SH-SY5Y (cell line): ENCODE measurements around the gene LPGAT1.

Source experiments
- GATA2 ChIP-seq: IDR thresholded peaks from 2 replicates; pipeline ENCODE4 v1.6.1; 2011; ENCODE audit warnings: mild to moderate bottlenecking, low read depth, low read length
- GATA3 ChIP-seq: IDR thresholded peaks from 2 replicates; pipeline ENCODE4 v1.6.1; 2011; ENCODE audit warnings: low read depth, mild to moderate bottlenecking, low read length, moderate library complexity

LPGAT1 gene

DNA sequence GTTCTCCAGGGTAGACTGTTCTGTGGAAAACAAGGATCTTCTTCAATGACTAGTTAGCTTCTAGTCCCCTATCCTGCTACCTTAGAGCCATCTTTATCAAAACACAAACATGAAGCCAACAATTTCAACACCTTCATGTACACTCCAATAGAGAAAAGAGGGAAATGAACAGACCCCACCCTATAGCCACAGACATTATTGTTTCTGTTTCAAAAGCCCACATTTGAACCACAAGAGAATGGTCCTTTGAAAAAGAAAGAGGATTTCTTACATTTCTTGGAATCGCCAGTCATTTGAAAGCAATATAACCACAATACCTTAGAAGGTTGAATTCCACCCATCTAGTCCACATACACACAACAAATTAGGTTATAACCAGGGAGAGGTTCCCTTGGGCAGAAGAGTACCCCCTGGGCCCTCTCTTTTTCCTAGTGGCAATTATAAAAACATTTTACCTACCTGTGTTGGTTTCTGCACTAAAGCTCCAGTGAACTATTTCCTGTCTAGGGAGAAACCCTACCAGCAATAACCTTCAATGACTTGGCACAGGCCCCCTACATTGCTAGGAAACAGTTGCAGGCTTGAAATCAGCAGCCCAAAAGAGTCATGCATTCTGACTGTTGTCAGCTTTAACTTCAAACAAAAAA is 2.7 kb upstream of the LPGAT1 start:
- TF ChIP-seq GATA3: no peak
- no peak for TF ChIP-seq GATA2

DNA sequence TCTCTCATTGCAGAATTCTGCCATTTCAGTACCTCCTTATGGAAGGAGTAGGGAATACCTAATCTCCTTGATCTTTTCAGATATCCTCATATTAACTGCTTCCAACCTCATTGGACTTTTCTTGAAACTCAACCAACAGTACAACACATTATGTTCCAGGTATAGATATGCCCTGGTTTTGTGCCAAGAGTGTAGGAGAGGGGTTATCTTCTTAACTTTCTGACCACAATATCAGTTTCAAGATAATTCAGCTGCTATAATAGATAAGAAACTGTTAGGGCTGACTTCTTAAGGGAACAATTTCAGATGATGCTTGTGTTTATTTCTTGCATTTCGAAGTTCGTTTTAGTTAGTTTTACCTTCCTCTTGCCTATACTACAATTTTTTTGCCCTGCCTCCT is 2.1 kb upstream of the LPGAT1 start:
- TF ChIP-seq GATA3 (no peak; the same call in 1 of the 2 replicates), GATA2 (no peak)

DNA sequence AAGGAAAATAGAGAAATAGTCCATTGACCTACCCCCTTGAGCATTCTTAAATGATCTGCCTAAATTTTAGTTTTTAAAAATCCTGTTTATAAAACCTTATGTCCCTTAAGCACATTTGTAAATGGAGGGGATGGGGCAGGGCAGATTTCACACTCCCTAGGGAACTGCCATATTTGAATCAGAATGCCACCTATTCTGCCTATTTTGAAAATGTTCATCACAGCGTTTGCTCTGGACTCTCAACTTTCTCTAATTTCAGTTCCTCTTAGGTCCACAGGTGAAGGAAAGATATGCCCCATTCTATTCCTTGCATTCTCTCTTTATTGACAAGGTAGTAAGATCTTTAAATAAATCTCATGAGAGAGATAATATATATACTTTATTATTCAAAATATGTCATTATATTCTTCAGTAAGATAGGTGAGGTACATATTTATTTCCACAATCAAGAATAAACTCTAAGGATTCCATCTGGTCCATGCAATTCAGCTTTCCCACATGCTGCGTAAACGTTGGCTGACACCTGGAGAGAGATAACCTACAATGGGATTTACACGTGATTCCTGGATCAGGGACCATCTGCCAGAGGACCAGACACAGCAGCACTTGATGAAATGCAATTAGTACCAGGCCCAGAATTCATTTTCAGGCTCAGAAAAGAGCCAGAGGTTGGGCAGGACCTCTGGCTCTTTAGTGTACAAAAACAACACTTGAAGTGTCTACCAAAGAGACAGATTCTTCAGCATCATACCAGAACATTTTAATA is 1.2 kb upstream of the LPGAT1 start:
- no peak for TF ChIP-seq GATA3
- peak; percentile 56 for TF ChIP-seq GATA2

DNA sequence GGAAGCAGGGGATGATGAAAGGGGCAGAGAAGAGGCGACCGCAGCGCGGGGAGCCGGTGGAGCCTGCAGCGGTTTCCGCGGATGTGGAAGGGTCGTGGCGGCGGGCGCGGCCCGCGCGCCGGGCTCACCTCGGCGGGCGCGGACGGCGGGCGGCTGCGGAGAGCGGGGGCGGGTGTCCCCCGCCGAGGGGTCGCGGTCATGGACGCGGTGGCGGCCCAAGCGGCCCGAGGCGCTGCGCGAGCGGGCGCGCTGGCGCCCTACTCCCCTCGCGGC is 572 bp downstream of the LPGAT1 start:
- TF ChIP-seq GATA3 (no peak), GATA2 (no peak)

DNA sequence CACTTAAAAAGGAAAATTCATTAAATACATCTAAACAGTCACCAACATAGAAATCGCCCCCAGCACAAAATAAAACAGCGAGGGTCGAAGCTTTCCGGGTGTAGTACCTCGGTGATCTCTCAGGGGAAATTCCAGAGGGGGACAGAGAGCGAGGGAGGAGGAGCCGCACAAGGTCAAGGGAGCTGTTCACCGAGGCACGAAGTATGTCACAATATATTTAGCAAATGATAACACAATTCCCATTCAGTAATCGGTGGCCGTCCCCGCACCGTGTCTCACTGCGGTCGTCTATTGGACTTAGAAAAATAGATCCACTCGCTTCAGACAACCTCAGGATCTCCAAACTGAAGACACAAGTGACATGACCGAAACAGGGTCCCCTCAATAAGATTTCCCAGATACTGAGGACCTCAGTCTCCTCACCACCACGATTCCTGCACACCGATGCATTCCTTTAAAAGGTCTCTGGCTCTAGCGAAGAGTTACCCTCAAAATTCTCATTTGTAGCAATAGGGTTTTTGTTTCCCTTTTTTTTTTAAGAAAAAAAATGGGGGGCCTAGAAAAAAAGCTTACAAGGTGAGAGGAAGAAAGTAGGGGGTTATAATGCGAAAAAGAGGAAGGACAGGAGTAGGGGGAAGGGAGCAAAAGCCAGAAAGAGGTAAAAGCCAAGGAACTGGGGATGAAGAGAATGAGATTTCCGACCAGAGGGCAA is 1.1 kb downstream of the LPGAT1 start:
- TF ChIP-seq GATA3: no peak
- TF ChIP-seq GATA2: no peak

DNA sequence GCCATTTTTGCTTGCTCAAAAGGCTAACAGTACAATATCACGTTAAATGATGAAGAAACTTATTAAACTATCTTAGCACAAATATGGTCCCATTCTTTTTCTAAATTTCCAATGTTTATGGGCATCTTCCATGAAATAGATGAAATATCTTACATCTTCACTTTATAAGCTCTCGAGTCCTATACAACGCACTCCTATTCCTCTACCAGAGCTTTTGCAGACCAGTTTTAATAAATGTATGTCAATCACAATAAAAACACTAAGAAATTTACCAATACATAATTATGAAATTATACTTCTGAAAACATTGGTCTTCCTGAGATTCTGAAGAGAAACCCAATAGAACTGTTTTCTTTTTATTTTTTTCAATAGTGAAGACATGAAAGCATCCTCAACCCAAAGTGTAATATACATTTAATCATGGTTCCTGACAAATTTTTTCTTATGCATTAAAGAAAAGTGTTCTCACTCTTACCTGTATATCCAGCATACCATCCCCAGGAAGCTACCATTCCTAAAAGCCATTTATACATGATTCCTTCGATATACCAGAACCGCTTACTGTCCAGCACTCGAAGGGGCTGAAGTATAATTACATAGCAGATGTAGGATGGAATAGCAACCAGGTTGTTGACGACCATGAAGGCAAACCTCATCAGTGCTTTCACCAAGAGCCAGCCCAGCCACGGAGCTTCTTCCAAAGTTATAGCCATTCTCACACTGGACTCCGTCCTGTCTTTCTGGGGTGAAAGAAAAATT is 1.8 kb downstream of the LPGAT1 start:
- no peak for TF ChIP-seq GATA3
- TF ChIP-seq GATA2: no peak; the same call in 1 of the 2 replicates

DNA sequence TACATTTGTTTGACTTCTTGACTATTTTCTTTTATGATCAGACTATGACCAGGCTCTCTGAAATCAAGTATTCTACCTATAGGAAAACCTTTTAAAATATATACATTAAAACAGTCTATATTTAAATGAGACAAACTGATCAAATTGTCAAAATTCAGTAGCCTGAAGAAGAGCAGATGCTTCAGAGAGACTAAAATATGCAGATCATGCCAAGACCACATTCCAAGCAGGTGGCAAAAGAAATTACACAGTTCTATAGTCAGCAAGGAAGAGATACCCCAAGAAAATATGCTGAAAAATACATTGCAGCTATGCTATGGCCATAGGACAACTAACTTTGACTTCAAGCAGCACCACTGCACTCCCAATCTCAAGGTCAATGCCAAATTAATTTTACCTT is 3.5 kb downstream of the LPGAT1 start:
- TF ChIP-seq GATA3: no peak
- TF ChIP-seq GATA2: no peak

DNA sequence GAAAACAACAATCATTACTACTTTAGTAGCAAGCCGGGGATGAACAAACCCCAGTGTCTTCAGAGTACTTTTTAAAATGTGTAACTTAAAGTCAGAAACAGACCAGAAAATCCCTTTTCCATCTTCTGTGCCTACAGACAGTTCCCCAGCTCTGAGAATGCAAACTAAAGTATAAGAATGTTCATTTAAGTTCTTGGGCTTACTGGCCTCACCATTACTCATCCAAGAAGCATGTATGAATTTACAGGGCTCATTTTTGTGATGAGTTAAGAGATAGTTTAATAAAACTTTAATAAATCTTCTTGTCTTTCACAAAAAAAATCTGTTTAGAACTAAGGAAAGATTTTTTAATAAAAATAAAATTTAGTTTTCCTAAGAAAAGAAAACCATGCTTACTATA is 4.6 kb downstream of the LPGAT1 start:
- TF ChIP-seq GATA3 (no peak), GATA2 (no peak)

DNA sequence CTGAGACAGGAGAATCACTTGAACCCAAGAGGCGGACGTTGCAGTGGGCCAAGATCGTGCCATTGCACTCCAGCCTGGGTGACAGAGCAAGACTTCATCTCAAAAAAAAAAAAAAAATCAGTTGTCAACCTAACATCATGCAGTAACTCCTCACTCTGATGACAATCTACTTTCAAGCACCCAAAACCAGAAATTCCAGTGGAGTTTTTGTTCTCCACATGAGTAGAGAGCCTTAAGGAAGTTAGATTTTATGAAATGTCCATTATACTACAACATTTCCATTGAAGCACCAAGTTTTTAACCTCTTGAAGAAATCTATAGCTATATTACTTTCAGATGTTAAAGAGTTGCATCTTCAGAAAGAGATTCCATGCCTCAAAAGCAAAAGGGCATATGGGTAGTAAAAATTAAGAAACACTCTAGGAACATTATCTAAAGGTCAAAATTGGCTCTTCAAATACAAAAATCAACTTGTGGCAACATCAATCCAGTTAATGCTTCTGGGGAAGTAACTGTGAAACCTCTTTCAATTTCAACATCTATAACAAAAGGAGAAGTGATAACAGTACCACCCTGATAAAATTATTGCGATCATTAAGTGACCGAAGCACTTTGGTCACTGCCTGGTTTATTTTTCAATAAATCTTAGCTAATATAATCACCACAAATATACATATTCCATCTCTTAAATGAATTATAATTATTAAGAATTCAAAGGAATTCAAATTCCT is 7.7 kb downstream of the LPGAT1 start:
- TF ChIP-seq GATA3 (no peak), GATA2 (no peak)

DNA sequence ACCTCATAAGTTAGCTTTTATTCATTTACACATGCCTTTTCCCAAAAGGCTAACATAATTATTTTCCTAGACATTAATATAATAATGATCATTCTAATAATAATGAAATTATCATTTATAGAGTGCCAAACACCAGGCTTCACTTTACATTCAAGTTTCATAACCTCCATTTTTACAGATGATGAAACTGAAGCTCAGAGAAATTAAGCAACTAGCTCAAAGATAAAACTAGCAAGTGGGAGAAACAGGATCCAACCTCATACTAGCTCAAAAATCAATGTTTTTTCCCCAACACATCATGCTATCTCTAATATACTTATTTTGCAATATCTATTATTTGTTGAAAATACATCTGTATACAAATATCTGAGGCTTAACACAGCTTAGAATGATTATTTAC is 14.0 kb downstream of the LPGAT1 start:
- no peak for TF ChIP-seq GATA2
- no peak for TF ChIP-seq GATA3

DNA sequence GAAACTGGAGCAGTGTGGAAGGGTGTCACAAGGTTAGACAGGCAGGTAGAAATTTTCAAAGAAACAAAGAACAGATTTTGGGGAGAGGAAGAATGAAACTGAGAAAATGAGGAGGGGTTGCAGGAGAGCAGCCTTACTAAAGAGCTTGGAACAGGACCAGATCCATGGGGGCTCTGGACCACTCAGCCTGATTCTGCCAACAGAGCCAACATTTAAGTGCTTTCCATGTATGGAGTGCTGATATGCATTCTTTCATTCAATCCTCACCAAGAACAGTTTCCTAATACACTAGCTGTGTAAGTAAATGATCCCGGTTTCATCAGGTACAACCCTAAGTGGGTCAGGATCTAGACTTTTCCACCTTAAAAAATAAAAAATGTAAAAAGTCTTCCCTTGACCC is 16.2 kb downstream of the LPGAT1 start:
- TF ChIP-seq GATA2 (no peak), GATA3 (no peak)

DNA sequence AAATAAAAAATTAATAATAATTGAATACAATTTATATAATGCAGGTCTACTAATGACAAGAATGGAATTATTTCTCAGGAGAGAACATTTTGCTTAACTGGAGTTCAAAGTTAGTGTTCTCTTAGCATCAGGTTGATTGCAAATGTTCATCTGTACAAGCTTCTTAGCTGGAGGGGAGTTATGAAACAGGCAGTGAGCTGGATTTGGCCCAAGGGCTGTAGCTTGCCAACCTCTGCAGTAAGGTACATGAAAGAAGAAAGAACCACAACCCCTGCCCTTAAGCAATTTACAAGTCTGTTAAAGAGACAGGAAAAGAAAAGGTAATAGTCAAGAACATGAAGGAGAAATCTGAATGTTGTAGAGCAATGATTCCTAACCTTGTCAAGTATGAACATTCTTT is 17.0 kb downstream of the LPGAT1 start:
- TF ChIP-seq GATA3: no peak
- TF ChIP-seq GATA2: no peak

DNA sequence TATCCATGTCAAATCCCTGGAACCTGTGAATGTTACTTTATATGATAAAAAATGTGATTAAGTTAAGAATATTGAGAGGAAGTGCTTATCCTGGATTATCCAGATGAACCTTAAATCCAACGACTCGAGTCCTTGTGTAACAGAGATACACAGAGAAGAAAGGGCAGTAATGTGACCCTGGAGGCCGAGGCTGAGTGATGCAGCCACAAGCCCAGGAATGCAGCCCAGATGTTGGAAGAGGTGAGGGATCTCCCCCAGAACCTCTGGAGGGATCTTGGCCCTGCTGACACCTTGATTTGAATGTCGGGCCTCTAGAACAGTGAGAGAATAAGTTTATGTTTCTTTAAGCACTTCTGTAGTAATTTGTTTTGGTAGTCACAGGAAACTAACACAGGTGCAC is 18.0 kb downstream of the LPGAT1 start:
- TF ChIP-seq GATA2 (no peak), GATA3 (no peak)

DNA sequence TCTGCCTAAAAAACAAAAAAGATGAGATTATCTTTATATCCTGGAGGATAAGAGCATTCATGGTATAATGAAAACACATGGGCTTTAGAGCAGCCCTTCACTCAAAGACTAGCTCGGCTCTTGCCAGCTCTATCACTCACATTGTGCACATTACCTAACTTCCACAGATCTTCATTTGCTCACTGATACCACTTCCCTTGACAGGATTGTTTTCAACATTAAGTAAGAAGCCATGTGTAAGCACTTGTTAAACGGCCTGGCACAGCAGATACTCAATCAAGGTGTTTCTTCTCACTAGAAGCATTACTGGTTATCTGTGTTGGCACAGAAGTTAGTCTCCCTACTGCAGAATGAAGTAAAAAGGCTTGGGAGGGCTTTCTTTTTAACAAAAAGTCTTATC is 18.7 kb downstream of the LPGAT1 start:
- TF ChIP-seq GATA2 (no peak), GATA3 (no peak)
